ENCODE results near the gene FCN1.
"Not testable (repeated sequence)": the region's sequence is repeated elsewhere in the genome, so short reads cannot be mapped to it uniquely, and the experiment has no call there.

Gene FCN1

DNA sequence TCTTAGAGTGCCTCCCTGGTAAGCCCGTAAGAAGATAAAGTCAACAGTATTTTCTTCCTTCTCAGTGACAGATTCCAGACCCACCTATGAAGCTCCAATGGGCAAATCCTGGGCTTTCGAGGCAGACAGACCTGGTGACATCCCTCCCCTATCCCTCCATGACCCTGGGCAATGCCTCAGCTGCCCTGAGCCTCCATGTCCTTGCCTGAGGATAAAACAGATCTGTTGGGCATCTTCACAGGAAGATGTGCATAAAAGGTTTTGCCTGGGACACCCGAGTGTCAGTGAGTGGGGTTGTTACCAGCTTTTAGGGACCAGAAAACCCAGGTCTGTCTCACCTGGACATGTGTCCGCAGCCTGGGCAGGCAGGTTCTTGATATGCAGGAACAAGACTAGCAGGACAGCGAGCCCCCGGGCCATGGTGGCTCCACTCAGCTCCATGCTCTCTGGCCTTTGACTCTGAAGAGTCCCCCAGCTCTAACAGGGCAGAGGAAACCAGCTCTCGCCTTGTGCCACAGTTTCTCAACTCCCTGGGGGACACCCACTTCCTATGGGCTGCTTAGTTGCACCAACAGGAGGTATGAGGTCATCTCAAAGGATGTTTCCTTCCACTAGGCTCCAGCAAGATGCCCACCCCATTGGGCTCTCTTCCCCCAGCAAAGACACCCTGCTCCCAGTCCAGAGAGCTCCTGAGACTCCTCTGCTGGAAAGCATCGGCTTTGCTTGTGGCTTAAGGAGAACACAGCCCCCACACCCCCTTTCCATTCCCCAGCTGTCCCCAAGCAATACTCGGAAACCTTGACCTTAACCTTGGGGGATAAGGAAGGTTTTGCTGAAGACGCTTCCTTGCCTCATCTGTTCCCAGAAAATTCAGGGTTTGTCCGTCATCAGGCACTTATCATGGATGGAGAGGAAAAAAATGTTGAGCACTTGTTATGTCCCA lies at the start of gene FCN1:
Gene FCN1, minus strand, starts transcription at position 482 of the 943 bp plus-strand sequence. Its CDS starts 41 bp downstream, at position 441.
- DNase-seq: no peak

DNA sequence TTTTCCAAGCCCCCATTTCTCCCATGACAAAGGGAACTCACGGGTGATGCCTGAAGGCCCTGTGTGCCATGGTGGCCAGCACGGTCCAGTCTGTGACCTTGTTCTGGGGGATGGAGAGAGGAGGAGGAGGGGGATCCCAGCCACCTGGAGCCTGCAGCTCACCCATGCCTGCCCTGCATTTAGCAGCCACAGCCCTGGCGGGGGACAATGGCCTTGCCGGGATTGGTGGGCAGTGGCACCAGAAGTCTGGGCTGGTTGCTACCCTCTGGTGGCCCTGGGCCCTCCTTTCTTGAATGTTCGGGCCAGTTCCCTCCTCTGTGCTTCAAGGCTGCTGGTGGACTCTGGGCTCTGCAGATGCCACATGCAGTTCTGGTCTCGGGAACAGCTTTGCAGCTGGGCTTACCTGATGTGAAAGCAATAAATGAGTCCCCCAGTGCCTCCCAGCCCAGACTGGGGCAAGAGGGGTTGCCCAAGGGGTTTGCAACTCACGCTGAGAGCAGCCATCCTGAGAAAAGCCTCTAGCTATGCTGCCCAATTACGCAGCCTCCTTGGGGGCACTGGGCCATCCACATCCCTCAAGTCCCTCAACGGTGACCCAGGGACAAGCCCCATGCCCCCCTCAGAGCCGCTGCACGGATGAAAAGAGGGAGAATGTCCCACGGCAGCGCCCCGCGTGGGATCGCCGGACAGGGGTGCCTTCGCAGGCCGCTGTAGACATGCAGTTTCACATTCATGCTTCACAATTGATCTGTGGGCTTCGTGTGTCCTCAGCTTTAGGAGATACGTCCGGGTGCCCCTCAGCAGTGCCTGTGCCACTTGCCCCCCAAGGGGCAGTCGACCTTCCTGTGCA lies 49.2 kb upstream of the FCN1 start:
- DNase-seq: no peak

DNA sequence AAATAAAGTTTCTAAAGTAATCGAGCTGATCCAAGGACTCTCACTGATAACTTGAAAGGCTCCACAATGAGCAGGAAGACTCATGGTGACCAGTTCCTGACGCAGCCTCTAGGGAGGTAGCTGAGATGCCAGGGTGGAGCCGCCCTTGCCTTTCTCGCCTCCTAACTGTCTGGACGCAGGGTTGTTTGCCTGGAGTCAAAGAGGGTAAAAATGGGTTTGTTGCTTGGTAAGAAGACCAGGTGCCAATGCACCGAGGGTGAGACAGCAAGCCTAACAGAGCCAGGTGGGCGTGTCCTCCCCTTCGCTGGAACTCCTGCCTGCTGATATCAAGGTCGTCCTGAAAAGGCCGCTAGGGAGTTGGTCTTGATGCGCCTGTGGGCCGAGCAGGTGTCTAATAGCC lies 48.6 kb upstream of the FCN1 start:
- no peak for DNase-seq

DNA sequence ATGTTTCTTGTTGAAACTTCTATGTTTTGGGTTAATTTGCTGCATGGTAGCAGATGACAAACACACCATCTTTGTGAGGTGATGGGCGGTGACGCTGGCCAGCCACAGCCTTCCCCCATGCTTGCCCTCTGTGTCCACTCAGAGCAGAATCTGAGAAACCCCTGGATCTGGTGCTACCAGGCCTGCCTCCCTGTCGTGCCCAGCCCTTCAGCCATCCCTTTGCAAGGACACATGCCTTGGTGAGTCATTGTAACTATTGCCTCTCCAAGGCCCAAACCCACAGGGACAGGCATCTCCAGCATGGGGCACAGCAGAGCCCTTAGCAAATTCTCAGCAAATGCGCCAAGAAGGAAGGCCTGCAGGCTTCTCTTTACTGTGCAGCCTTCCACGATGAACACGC lies 48.1 kb upstream of the FCN1 start:
- no peak for DNase-seq

DNA sequence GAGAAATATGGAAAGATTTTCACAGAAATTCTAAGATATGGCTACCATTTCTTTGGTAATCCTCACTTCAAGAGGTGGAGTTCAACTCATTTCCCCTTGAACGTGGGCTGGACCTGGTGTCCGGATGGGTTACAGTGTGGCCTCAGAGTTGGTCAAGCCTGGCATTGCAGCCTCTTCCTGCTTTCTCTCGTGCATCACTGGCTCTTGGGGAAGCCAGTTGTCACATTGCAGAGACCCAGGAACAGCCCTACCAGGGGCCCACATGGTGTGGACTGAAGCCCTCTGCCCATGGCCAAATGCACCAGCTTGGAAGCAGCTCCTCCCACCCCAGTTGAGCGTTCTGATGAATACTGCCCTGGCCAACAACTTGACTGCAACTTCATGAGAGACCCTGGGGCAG lies 47.7 kb upstream of the FCN1 start:
- no peak for DNase-seq

DNA sequence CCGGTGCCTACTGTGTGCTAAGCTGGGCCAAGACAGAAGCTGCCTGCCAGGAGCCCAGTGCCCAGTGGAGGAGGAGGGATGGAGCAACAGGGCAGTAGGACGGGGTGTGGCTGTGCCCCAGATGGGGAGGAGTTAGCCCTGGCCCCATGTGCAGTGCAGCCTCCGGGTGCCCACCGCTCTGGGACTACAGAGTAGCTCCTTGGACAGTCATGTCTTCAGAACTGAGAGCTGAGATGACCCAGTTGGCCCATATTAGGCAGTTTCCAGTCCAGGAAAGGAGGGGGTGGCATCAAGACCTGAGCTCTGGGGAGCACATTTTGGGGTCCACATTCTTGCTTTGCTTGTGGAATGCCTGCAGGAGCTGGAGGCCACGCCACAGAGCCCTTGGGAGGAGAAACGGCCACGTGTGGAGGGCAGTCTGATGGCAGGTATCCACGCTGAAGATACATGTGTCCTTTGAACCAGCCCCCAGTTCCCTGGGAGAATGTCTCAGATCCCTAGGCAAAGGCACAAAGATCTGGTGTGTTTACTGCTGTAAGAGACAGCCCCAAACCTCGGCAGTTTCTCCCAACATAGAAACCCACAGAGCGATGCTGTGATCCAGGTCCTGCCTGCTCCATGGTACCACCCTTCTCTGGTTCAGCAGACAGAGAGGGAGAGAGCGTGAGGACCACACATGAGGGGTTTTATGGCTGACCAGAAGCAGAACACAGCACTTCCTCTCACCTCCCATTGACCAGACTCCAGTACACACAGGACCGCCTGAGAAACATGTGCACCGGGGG lies 46.8 kb upstream of the FCN1 start:
- no peak for DNase-seq

DNA sequence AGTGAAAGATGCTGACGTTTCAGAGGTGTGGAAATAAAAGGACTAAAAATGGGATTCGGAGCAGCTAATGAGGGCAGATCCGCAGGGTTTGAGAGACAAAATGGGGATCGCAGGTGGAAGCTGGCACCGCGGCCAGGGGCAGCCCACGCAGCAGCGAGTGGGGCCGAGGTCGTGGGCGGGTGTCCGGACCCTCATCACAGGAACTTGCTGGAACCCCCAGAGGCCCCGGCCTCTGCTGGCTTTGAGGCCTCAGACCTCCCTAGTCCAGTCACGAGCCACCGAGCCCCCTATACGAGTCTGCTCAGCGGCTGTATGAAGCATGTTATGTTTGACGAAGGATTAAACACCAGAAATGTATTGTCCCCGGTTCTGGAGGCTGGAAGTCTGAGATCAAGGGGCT lies 45.8 kb upstream of the FCN1 start:
- DNase-seq: no peak

DNA sequence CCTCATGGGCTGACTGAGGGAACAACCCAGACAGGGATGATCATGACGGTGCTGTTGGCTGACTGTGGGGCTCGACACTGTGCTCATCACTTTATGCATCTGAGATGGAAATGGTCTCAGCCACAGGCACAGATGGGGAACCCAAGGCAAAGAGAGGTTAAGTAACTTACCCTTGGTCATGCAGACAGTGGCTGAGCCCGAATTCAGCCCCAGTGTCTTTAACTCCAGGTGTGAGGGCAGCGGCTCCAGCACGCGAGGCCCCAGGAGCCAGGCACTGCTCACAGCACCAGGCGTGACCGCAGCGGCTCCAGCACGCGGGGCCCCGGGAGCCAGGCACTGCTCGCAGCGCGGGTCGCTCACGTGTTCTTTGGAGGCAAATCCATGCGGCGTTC lies 45.3 kb upstream of the FCN1 start:
- DNase-seq: no peak

DNA sequence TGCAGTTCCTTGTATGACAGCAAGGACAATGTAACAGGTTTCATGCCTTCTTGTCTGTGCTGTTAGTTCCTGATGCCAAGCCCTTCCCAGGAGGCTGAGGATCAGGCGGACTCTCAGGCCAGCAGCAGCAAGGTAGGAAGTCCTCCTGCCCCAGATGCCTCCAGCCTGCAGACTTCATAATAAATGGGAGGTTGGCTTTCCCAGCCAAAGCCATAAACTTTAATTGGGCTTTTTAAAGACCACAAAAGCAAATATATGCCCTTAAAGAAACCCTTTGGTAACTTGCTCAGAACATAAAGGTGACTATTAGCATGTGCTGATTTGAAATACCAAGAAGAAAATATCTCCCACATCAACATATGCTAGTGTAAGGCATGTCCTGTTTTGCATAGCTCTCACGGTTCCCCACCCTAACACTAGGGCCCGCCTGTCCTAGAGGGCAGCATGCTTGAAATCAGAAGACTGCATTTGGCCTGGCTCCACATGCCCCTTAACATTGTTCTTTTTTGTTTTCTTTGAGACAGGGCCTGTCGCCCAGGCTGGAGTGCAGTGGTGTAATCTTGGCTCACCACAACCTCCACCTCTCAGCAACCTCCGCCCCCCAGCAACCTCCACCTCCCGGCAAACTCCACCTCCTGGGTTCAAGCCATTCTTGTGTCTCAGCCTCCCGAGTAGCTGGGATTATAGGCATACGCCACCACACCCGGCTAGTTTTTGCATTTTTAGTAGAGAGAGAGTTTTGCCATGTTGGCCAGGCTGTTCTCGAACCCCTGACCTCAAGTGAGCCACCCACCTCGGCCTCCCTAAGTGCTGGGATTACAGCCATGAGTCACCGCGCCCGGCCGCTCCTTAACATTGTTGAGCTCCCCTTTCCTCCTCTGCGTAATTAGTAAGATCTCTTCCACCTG lies 44.6 kb upstream of the FCN1 start:
- DNase-seq: no peak

DNA sequence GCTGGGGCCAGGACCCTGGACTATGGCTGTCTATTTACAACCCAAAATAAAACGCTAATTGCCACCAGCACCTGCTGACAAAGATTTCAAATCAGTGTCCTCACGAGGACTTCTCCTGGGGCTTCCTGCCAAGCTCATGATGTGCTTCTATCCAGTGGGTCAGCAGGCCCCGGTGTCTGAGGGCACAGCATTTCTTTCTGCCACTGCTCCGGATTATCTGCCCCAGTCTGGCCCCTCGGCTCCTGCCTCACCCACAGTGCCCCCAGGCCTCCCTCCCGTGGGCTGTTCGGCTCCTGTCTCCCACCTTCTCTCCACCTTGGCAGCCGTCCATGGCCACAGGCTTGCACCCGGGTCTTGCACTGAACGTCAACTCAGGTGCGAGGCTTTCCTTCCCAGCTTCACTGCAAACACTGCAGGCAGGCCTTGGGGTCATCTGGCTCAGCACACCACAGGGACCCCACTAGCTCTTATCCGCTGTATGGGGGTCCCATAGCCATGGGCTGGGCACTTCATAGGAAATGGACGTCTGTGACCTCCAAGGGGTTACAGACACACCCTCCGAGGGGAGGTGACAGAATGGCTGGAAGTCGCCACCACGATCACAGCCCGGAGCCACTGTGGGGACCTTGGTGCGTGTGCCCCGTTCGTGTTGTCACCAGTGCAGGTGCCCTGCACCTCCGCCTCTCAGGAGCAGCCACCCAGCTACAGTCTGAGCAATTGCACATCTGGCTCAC lies 43.8 kb upstream of the FCN1 start:
- DNase-seq: no peak

DNA sequence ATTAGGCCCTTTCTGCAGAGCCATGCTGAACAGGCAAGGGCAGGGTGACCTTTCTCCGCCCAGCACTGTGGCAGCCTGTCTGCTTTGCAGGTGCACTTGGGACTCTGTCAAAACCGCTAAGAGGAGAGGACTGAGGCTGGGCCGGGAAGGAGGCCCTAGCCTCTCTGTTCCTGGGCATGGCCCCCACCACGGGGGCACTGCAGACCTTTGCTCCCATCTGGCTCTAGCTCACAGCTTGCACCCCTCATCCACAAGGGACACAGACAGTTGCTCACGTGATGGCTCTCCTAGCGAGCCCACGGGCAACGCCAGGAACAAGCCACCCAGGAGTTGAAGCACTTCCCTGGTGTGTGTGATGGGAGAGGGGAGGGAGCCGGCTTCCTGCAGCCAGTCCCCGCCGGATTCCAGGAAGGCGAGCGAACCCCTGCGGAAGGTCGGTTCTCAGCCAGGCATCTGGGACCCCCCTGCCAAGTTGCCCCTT lies 43.0 kb upstream of the FCN1 start:
- DNase-seq: no peak

DNA sequence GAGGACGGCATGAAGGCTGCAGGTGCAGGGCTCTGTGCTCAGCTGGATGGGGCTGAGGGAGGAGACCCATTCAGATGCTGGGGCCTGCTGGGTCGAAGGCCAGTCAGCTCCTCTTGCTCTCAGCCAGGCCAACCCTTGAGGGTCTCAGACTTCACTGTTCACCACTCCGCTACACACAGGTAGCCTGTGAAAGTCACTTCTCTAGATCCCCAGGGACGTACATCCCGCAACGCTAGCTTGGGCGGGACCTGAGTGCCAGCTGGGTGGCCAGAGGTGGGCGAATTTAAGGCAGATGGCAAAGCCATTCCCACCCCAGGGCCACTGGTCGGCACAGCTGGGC lies 42.2 kb upstream of the FCN1 start:
- DNase-seq: no peak

DNA sequence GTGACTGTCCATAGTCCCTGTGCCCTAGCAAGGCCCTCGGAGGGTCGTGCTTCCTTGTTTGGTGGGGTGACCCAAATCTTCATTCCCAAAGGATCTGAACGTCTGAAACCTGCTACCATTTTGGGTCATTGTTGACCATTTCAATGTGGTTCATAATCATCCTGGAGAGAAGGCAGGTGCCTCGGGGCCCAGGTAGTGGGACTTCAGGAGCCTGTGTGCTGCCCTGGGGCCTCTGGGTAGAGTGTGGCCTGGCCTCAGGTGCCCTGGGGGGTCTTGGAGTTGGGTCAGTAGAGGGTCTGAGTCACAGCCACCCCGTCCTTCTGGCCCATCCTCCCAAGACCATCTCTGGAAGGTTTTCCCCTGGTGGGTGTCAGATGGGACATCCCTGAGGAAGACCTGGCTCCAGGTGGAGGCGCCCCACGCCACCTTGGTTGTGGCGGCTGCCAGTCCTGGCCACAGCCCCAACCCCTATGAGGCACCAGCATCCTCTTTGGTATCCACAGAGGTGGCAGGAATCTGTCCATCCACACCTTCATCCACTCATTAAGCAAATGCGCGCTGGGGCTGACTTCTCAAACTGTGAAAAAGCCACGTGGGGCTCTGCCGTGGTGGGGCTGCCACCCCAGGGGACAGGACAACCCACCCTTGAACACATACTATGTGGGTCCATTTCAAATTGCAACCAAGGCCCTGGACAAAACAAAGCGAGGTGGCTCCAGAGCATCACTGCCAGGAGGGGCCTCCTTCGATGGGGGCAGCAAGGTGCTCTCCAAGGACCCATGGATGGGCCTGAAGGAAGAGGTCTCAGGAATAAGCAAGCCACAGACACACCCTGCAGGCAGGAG lies 41.6 kb upstream of the FCN1 start:
- DNase-seq: no peak

DNA sequence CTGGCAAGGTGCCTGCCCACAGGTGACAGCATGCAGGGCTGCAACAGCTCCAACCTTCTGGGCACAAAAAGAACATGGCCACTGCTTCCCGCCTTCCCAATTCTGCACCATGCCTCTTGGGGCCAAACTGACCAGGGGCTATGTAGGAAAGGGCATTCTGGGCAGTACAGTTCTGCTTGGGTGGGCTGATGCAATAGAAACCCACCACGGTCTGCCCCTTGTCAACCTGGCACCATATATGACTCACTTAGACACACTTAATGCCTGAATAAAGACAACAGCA lies 40.2 kb upstream of the FCN1 start:
- no peak for DNase-seq

DNA sequence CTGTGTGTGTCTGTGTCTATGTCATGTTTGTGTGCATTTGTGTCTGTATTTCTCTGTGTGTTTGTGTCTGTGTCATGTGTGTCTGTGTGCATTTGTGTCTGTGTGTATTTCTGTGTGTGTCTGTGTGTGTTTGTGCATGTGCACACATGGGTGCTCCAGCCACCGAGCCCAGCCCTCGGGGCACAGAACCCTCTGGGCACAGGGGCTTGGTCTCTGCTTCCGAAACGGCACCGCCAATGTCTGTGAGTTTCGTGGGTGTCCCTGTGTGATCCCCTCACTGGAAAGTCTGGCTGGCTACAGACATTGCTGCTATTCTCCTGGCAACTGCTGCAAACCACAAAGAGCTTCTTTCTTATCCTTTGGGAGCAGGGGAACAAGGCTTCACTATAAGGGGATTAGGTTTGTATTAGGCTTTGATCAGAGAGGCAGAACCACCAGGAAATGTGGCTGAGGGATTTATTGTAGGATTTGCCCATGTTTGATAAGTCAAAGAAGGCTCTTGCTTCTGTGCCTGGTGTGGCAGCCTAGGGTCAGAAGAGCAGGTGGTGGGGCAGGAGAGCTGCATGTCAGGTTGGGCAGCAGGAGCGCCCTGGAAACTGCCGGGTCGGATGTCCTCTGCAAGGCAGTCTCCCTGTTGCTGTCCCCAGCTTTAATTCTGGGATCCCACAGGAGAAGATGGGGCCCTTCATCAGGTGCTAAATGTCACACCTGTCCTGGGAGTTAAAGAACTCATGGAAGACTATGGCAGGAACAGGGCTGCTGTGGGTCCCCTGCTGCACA lies 39.6 kb upstream of the FCN1 start:
- no peak for DNase-seq

DNA sequence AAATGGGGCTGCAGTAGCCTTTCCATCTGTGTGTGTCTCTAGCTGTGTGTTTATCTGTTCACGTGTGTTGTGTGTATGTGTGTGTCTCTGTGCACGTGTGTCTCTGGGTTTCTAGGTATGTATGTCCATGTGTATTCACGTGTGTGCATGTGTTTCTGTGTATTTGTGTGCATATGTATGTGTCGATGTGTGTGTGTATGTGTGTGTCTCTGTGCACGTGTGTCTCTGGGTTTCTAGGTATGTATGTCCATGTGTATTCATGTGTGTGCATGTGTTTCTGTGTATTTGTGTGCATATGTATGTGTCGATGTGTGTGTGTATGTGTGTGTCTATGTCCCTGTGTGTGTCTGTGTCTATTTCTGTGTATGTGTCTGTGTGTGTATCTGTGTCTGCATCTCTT lies 38.7 kb upstream of the FCN1 start:
- DNase-seq: not testable (repeated sequence)

DNA sequence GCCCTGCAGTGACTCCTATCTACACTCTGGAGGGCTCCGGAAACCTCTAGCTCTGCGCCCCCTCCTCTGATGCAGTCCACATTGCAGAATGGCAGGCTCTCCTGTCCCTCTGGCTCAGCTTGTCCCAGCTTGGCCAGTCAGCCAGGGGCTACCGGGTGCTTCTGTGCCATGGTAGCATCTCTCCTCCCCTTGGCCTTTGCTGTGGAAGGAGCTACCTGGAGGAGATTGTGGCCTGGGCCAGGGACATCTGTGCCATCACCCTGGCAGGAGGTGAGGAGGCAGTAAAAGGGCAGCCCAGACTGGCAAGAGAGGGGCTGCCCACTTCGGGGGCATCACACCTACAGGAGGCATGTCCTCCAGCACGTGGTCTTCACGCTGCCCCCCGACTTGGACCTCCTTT lies 38.1 kb upstream of the FCN1 start:
- DNase-seq: no peak

DNA sequence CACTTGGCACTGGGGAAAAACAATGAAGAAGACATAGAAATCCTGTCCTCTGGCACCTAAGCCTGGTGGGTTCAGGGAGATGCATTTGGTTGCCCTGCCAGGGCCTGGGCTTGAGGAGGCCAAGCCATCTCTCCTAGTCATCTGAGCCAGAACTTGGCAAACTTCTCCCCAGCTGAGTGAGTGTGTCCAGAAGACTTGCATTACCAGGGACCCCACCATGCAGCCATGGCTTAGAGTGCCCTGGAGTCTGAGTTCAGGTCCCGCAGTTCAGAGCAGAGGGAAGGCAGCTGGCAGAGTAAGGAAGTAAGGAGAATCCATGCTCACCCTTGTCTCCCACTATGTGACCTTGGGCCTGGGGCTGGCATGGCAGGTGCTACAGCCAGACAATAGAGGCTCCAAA lies 37.4 kb upstream of the FCN1 start:
- no peak for DNase-seq

DNA sequence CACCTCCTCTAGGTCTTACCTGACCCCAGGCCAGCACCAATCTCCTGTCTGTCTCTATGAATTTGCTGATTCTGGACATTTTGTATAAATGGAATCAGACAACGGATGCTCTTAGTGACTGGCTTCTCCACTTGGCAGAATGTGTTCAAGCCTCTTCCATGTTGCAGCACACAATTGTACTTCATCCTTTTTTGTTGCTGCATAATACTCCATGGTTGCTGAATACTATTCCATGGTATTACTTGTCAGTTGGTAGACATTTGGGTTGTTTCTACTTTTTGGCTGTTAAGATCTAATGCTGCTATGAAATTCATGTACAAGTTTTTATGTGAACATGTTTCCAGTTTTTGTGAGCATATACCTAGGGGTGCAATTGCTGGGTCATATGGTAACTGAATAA lies 34.3 kb upstream of the FCN1 start:
- no peak for DNase-seq

DNA sequence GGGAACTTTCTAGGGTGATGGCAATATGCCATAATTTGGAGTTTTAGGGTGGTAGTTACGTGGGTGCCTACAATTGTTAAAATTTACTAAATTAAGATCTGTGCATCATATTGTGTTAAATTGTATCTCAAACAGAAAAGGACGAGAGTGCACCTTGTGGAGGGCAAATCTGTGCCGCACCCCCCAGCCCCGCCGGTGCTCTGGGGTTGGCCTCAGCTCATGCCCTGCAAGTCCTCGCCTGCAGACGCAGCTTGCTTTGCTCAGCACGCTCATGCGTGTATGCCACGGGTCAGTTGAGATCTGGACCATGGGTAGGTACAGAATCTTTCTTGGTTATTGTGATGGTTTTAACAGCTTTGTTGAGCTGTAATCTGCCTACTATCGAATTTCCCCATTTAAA lies 33.7 kb upstream of the FCN1 start:
- DNase-seq: no peak

Measured in NCI-H2081 (cell line).